Uterus (tissue), 4 donors: Measurements from ENCODE around the gene ATP2C2. TPM values are rescaled to one million over a fixed set of nuclear protein-coding genes. Genes with fewer than 3 reads are reported as not detected.

Source experiments
- DNase-seq, 2 donors: peaks; one replicate each; pipeline ENCODE4 v3.0.0-alpha.2; 2019 to 2020
- H3K27ac ChIP-seq, 2 donors: fragments of 200-600 bp; sonication (generic); 1 replicate in 1 of 2; 2 replicates in 1 of 2; pipeline ENCODE4 v1.5.1; 2016 to 2018
- H3K27me3 ChIP-seq, 2 donors: fragments of 200-600 bp; sonication (generic); one replicate each; pipeline ENCODE4 v1.5.1; 2018 to 2019; ENCODE audit warnings: control low read depth in 1 of 2
- H3K36me3 ChIP-seq, 2 donors: fragments of 200-600 bp; sonication (generic); one replicate each; pipeline ENCODE4 v1.5.1; 2019; ENCODE audit warnings: control low read depth in 1 of 2
- H3K4me1 ChIP-seq, 2 donors: fragments of 200-600 bp; sonication (generic); one replicate each; pipeline ENCODE4 v1.5.1; 2018 to 2019; ENCODE audit warnings: control low read depth in 1 of 2
- H3K4me3 ChIP-seq, 2 donors: fragments of 200-600 bp; sonication (generic); 1 replicate in 1 of 2; 2 replicates in 1 of 2; pipeline ENCODE4 v1.5.1; 2018 to 2019; ENCODE audit warnings: mild to moderate bottlenecking in 1 of 2
- H3K9me3 ChIP-seq, 2 donors: fragments of 200-600 bp; sonication (generic); one replicate each; pipeline ENCODE4 v1.5.1; 2019; ENCODE audit warnings: control low read depth in 1 of 2
- CTCF ChIP-seq, 4 experiments: fragments of 200-600 bp in 2 of 4; fragments of 450-650 bp in 2 of 4; sonication (generic) in 2 of 4; IDR thresholded peaks; one replicate each; pipeline ENCODE4 v1.5.1; 2016 to 2019; ENCODE audit warnings: antibody characterized with exemption in 4 of 4, mild to moderate bottlenecking in 2 of 4, moderate library complexity in 1 of 4
- POLR2A ChIP-seq, 2 donors: fragments of 450-650 bp; IDR thresholded peaks; one replicate each; pipeline ENCODE4 v1.6.1; 2016; ENCODE audit warnings: antibody characterized with exemption in 2 of 2, mild to moderate bottlenecking in 1 of 2, moderate library complexity in 1 of 2
- intact Hi-C: fragments of 100-400 bp; cut with DNase I; formaldehyde crosslinking; loops from one replicate; pipeline ENCODE4 v1.15.1; 2023; ENCODE audit warnings: low total_unique reads
- total RNA-seq, 4 donors: library from RNA; depleted of rRNA in 3 of 4; stranded (reverse); fragments of >200 nt in 3 of 4; gene quantifications; one replicate each; pipeline versions ENCODE4 v1.1.0 to v1.2.4, GENCODE V29; 2014 to 2023
- donor health status: DM: yes; HTN: yes; CAD: no.

Gene ATP2C2
- total RNA-seq, 4 donors from 2014 or later: 0.51 to 1.8 (median 0.84) TPM

DNA sequence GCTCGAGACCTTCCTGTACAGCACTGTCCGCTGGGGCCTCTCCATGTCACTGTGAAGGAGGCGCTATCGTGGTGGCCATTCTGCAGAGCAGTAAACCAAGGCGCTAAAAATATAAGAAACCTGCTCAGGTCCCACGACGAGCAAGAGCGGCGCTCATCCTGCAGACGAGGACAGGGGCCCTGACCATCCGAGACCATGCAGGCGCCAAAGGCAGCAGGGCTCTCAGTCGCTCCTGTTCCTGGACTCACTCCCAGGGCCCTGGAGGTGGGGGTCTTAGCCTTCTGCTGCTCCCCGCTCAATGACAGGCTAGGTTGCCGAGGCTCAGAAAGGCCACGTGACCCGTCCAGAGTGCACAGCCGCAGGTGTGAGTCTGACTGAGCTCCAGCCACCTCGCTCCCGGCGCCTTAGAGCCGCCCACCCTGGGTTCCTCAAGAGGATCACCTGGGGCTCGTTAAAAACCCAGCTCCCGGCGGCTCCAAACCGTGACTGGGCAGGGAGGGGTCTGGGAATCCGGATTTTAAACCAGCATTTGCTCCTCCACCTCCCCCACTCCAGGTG is 509 bp upstream of the ATP2C2 start:
- Histone ChIP-seq H3K4me3 (no peak overlapping the region), H3K9me3 (no peaks in the 10 kb centered on the region), H3K27me3 (peaks cover 0 to 16% of the 10 kb centered on the region in 2 donors), H3K27ac (no peak overlapping the region), H3K4me1 (peaks cover 0 to 5% of the 10 kb centered on the region in 2 donors), H3K36me3 (no peaks in the 10 kb centered on the region)
- no peak for TF ChIP-seq POLR2A (IDR thresholded peaks at IDR 0.05)
- intact Hi-C loops: no loop called here
- no peak for DNase-seq

DNA sequence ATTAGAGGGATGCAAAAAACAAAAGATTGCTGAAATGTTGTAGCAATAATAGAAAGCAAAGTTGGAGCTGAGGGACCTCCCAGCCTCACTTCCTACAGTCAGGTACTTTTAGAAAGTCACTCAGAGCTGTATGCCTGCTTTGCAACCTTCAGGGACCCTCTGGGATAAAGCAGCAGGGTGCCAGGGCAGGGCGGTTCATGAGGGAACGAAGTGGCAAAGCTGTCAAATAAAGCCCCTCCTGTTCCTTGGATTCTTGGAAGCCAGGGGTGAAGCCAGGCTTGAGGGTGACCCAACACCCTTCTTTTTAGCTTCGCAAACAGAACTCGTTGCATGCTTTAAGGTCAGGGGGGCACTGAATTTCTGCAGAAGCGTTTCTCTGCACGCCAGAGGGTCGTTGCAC is 767 bp downstream of the ATP2C2 start:
- no peak for TF ChIP-seq CTCF (IDR thresholded peaks at IDR 0.05)
- TF ChIP-seq POLR2A (IDR thresholded peaks at IDR 0.05): no peak
- DNase-seq: no peak
- H3K9me3 ChIP-seq: no peaks in the 10 kb centered on the region
- no peak overlapping the region for H3K4me3 ChIP-seq
- H3K27me3 ChIP-seq: peaks cover 0 to 16% of the 10 kb centered on the region in 2 donors
- peaks cover 0 to 5% of the 10 kb centered on the region in 2 donors for H3K4me1 ChIP-seq
- no peaks in the 10 kb centered on the region for H3K36me3 ChIP-seq
- intact Hi-C loops: no loop called here
- H3K27ac ChIP-seq: no peak overlapping the region

GRCh38 chr16:84369938-84370627 is 1.7 kb downstream of the ATP2C2 start:
- Histone ChIP-seq H3K4me1 (peaks cover 0 to 5% of the 10 kb centered on the region in 2 donors), H3K27ac (no peak overlapping the region), H3K36me3 (no peaks in the 10 kb centered on the region), H3K27me3 (peaks cover 0 to 16% of the 10 kb centered on the region in 2 donors), H3K4me3 (no peak overlapping the region), H3K9me3 (no peaks in the 10 kb centered on the region)
- intact Hi-C loops: no loop called here
- DNase-seq: no peak
- TF ChIP-seq CTCF (IDR thresholded peaks at IDR 0.05): no peak
- no peak for TF ChIP-seq POLR2A (IDR thresholded peaks at IDR 0.05)

- no peak for DNase-seq
- Histone ChIP-seq H3K27me3 (peaks cover 0 to 16% of the 10 kb centered on the region in 2 donors), H3K9me3 (no peaks in the 10 kb centered on the region)
Measured at GRCh38 chr16:84370723-84371552, 2.6 kb downstream of the ATP2C2 start.

GRCh38 chr16:84371553-84371865 is 3.2 kb downstream of the ATP2C2 start:
- Histone ChIP-seq H3K27ac (no peak overlapping the region), H3K4me1 (peaks cover 0 to 5% of the 10 kb centered on the region in 2 donors), H3K4me3 (no peak overlapping the region), H3K9me3 (no peaks in the 10 kb centered on the region), H3K27me3 (peaks cover 0 to 16% of the 10 kb centered on the region in 2 donors), H3K36me3 (no peaks in the 10 kb centered on the region)
- no peak for DNase-seq
- TF ChIP-seq CTCF (IDR thresholded peaks at IDR 0.05): no peak
- TF ChIP-seq POLR2A (IDR thresholded peaks at IDR 0.05): no peak
- intact Hi-C loops: no loop called here

More at GRCh38 chr16:84370723-84371552, 2.6 kb downstream of the ATP2C2 start:
- Histone ChIP-seq H3K27ac (no peak overlapping the region), H3K36me3 (no peaks in the 10 kb centered on the region), H3K4me3 (no peak overlapping the region), H3K4me1 (peaks cover 0 to 5% of the 10 kb centered on the region in 2 donors)
- TF ChIP-seq POLR2A (IDR thresholded peaks at IDR 0.05): no peak
- TF ChIP-seq CTCF (IDR thresholded peaks at IDR 0.05): no peak
- intact Hi-C loops: no loop called here
